ENCODE measurements around the gene SCN11A.
A peak's percentile ranks its signal among the peaks of the same experiment; 100 is the strongest.

The SCN11A gene

DNA sequence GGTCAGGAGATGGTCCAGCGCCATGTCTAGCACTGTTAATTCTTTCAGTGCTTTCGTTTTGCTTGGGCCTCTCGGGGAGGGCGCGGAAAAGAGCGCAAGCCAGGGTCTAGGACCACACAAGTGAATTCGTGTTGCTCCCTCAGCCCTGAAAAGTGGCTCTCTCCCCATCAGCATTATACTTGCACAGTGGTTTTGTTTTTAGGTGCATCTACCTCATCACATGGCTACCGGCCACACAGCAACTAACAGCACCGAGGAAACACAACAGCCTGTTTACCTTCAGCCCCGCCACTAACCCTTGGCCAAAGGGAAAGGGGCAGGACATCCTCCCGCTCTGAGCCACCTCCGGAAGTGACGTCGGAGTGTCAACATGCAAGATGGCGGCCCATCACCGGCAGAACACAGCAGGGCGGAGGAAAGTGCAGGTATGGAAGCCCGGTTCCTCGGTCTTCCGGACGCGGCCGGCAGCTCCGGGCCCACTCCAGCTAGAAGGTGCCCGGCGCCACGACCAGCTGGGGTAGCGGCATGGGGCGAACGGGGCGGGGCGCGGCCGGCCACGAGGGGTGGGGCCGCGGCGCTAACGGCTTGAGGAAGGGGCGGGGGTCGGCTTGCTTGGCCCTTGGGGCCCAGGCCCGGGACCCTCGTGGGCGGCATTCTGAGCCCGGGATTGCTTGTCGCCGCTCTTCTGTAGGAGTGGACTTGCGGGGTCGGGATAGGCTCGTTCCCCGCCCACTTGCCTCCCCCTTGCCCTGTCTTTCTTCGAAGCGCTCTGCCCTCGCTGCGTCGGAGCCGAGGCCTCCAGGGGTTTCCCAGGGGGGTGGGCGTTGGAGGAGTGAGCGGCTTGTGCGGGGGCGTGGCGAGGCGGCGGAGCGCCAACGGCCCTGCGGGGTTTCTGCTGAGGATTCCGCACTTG is at the start of gene SCN11A, which contains the start of gene WDR48:
TSS of gene SCN11A (minus strand) at position 296 of the 913 bp plus-strand sequence. CDS start 101,582 bp downstream, outside the sequence.
TSS of gene WDR48 (plus strand) at position 368 of the 913 bp plus-strand sequence. CDS start at position 378, 10 bp downstream.
- DNase-seq: peak; percentile 22 to 38

DNA sequence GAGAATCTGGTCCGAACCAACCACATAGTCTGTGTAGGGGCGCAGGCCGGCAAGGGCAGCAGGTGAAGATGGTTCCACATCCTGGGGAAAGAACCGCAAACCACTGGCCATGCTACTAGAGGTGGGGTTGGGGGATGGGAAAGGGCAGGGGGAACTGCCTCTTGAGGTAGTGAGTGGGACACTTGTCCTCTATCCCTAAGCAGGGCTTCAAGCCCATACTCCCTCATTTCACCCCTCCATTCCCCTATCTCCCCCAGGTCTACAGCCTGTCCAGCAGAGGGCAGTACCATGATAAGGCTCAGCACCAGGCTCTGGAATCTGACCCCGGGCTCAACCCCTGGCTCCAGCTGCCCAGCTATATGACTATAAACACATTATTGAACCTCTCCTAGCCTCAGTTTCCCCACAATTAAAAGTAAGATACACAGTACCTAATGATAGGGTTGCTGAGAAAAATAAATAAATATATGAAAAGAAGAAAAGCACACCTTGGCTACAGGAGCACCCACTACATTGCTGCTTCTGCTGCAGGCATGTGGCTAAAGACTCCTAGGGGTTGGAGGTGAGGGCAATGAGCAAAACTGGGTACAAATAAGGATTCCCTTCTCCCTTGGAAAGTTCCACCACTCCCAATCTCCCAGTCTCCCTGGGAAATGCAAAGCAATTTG is 49.4 kb upstream of the SCN11A start:
- no peak for DNase-seq

DNA sequence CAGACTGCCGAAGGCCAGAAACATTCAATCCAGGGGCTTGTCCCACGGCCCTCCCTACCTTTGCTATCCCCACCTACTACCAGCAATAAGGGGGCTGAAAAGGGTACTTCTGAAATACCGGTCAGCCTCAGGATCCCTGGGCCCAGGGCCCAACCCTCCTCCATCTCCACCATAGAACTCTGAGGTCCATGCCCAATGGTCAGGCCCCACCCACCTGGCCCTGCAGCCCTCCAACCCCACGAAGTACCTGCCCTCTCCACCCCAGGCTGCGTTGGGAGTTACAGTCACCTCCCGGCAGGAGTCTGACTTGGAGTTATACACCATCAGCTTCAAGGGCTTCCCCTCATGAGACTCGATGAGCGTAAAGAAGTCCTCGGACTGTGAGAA is 48.7 kb upstream of the SCN11A start:
- DNase-seq: no peak

DNA sequence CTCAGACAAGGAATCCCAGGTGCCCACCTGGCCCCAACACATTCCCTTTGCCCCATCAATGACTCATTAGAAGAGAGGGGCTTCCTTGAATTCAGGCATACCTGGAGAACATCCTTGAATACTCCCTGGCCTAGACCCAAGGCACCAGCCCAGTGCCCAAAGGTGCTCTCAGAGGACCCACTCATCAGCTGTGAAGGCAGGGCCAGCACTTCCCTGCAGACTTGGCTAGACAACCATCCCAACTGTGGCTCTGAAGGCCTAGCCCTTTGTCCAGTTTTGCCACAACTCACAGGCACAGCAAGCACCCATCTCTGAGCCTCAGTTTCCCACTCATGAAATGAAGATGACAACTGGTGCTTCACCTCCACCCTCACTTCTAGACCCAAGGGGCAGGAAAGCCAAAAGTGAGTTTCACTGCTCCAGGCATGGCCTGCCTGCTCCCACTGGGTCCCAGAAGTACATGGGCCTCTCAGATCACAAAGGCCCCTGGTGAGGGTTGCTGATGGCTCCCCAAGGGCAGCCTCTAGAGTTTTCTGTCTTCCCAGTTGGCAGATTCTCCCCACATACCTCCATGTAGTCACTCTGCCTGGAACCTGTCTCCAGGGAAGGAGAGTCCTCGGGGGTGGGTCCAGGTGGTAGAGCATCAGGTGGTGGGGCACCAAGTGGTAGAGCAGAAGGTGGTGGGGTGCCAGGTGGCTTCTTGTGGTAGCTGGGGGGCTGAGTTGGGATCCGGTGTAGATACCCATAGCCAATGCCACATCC is 48.2 kb upstream of the SCN11A start:
- DNase-seq: no peak

DNA sequence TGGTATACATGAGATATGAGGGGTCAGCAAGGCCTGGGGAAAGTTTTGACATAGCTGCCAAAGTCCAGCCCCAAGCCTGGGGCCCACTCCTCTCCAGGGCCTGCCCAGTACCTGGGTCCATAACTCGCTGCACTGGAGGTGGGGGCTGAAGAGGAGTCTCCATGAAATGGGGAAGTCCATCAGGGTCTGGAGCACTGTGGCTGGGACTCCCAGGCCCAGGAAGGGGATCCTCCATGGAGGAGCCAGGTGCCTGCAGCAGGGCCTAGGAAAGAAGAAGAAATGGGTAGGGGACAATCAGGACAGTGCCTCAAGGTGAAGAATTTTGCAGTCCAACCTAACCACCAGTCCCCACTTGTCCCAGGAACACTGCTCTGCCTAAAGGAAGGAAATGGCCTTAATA is 47.5 kb upstream of the SCN11A start:
- DNase-seq: no peak

DNA sequence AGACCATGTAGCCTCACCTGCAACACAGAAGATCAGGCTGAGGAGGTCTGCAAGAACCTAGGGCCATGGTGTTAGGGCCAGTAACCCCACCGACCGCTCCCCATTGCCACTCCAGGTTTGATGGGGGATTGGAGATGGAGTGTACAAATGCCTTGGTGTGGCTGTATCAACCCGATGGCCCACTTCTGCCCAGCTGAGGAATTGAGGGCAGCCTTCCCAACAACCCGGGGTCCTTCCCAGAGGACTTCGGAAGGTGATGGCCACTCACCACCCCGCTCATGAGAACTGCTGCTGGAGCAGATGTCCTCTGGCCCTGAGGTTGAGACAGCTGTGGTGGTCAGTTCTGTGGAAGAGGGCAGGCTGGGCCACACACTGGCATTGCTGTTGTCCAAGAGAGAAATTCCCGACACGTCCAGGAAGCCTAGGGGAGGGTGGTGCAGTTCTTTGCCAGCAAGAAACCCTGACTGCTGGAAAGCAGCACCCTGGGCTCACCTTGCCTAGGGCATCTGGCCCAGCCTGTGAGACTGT is 46.8 kb upstream of the SCN11A start:
- no peak for DNase-seq

DNA sequence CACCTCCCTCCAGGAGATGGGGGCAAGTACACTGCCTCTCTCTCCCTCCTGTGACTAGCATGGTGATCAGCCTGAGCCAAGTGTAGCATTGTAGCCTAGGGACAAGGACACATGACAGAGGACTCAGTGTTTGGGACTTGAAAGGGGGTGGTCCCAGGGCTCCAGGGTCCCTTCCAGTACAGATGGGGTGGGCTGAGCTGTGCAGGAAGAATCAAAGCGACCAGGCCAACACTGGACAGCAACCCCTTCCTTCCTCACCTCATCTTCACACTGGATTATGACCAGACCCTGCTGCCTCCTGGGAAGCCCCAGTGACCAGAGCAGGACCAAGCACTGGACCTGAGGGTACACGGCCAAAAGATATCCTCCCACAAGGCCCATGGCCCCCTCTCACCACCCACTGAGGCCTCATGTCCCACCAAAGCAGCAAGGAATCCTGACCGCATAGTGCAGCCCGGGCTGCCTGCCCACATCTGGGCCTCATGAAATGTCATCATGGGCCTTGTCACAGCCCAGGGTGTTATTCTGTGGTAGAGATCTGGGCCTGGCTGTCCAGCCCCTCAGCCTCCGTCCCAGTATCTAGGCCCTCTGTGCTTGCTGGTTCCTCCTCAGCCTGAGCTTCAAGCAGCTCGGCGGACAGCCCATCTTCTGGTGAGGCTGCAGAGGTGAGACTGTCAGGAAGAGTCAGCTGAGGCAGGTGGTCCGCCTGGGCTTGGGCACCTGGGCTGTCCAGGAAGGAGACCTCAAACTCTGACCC is 46.1 kb upstream of the SCN11A start:
- no peak for DNase-seq

DNA sequence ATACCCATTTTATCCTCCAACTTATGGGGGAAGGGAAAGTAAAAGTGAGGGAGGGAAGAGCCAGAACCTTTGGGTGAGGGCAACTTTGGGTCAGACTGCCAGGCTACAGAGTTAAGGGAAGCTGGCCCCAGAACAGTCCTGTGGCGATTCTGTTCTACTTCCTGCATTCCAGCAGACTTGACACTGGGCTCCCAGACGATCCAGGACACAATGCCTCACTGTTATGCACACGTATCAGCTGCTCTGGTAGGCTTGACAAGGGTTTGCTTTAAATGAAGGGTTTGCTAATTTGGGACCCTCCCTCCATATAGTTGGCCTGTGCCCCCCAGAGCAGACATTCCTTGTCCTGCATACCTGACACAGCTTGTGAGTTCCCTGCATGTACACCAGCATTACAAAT is 45.0 kb upstream of the SCN11A start:
- DNase-seq: no peak

DNA sequence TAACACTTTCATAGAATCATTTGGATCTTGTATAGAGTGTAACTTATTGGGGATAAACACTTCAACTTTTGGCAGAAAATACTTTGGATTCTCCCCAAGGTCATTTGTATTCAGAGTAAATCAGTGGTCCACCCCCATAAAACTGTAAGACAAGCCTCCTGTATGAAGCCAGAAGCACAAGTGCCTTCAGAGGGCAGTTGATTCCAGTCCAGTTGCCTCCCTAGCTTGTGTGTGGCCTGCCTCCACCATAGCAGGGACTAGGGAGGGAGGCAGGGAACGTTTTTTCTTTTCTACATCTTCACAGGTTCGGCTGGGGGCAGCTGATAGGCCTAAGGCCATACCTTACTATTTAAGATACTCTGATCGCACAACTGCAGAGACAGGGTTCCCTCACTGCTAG is 44.0 kb upstream of the SCN11A start:
- no peak for DNase-seq

DNA sequence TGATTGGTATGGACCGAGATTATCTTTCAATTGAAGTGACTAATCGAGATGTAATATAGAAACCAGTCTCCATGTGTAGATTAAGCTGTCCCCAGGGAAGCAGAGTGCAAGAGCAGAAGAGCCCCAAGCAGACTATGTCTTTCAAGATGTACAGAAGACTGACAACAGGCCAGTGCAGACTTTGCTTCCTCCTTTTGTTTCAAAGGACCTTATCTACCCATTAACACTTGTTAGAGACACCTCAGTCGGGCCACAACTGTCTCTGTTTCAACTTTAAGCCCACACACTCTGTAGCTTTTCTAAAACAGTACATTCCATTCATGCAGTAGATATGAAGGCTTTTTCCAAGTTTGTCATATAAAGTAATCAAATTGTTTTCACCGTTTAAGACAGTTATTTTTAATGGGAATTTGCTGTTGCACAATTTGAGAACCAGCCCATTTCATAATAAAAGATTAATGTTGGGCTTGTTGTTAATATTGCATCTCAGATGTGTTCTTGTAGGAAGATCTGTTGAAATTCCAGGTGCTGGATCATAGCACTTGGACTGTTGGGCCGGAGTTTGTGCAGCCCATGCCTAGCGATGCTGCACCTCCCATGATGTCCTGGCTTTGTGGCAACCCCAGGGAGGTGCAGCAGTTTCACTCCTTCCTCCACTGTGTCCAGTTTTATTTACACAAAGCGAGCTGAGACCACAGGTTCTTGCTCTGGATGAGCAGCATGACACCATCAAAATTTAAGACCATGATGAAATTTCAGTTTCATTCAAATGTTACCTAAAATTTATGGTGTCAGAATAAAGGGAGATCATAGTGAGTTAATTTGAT is 43.3 kb upstream of the SCN11A start:
- DNase-seq: no peak

DNA sequence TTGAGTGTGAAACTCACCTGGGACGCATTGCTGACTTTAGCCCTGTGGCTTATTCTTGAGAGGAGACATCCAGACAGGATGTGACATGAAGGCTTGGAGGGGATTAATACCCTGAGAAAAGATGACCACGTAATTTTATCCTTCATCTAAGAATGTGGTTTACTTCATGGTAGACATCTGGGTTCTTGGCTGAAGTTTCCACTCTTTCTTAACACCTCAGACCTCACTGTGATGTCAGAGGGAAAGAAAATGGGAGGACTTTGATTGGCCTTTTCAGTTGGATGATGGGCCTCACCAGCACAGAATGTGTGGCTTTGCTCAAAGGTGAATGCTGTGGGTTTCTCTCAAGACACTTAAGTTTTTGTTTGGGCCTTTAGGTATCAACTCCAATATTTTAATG is 39.2 kb upstream of the SCN11A start:
- DNase-seq: no peak

DNA sequence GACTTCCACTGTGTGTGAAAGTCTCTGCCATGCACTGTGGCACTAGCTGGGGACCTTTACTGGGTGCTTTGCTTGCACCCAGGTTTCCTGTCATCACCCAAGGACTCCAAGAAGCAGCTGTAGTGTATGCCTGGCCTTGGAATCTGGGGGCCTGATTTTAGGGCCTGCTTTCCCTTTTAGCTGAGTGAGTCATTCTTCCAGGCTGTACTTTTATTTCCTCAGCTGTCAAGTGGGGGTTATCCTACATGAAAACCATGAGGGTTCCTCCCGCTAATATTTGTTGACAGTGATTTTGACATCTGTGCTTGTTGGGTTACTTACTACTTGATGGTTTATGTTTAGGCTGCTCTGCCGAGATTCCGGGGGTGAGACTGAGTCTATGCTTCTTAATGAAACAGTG is 37.1 kb upstream of the SCN11A start:
- no peak for DNase-seq

DNA sequence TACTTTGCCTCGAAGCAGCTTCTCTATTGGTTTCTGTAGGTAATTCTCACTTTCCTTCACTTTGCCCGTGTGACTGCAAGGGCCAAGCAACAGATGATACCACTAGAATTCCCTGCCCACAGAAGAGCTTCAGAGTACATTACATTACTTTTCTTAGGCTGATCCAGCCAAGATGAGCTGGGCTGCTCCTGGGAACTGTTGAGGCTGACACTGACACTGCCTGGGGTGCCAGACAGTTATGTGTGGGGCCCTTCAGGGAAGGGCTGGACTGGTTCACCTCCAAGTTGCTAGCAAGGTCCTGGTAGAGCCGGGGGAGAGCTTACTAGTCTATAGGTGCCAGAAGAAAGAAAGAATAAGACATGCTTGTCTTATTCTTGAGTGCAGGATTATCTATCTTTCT is 36.7 kb upstream of the SCN11A start:
- no peak for DNase-seq

DNA sequence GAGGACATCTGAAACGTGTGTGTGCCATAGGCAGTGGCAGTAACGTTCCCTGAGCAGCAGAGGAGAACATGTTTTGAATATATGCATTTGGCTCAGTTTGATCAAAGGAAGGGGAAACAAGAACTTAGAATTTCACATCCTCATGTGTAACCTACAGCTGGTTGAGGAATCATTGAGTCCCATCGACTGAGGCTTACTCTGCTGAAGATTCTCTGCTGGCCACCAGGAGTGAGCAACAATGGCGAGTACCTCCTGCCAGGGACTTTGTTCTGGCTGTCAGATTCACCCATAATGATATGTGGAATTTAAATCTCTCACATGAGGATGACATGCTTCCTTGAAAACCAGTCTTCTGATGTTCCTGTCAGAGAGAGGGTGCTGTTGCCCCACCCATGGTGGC is 34.4 kb upstream of the SCN11A start:
- DNase-seq: no peak

DNA sequence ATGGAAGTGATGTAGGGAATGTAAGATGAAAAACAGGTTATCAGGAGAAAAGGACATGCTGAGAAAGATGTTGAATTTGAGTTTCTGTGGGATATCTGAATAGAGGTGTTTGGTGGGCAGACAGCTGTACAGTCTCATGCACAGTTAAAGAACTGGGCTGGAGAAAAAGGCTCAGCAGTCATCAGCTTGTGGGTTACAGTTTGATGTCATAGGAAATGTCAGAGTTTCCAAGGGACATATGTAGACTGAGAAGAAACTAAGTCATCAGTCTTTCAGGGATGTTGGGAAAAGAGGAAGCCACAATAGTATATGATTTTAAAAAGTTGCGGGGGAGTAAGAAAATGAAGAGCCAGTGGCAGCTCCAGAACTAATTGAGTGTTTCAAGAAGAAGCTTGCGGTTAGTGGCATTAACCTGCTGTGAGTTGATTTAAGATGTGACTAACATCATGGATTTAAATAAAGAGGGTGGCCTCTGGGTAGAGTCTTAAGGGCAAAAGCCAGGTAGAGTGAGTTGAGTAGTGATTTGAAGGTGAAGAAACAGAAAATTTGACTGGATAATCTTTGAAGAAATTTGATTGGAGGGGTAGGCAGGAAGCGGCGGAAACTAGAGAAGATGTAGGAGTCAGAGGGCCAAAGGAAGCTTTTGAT is 31.0 kb upstream of the SCN11A start:
- no peak for DNase-seq

DNA sequence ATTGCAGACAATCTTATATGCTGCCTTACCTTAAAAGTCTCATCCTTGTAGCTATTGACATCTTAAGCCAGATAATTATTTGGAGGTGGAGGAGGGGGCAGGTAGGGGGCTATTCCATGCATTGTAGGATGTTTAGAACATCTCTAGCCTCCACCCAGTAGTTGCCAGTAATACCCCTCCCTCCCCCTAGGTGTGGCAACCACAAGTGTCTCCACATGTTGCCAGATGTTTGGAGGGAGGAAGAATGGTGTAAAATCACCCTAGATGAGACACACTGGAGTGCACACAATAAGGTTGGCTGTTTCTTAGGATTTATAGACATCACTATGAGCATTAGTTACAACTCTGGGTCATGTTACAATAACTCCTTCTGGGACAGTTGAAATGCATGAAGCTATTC is 28.3 kb upstream of the SCN11A start:
- DNase-seq: no peak

DNA sequence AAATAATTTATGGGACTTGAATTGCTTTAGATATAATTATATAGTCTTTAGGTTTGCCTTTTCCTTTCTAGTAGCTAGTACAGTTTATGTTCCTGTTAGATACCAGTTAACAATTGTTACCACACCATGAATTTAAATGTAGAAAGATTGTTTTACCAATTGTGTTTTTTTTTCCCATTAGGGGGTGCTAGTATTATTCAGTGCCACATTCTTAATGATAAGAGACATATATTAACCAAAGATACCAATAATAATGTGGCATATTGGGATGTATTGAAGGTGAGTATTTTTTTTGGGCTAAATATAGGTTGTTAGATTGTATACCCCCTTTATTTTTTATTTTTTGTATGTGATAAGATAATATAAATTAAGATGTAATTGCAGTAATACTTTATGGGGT is 27.8 kb upstream of the SCN11A start:
- no peak for DNase-seq

DNA sequence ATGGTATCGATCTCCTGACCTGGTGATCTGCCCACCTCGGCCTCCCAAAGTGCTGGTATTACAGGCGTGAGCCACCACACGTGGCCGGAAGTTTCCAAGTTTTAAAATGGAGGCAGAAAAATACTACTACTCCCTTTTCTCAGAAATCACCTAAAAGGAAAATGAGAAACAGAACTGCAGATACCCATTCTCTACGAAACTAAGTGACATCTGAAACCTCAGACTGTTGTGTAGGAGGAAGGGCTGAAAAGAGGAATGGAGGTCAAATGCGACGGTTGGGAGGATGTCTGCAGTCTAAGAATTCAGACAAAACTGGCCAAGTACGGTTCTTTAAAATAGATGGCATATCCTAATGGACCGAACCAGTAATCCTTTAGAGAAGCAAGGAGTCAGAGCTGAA is 24.2 kb upstream of the SCN11A start:
- DNase-seq: no peak

DNA sequence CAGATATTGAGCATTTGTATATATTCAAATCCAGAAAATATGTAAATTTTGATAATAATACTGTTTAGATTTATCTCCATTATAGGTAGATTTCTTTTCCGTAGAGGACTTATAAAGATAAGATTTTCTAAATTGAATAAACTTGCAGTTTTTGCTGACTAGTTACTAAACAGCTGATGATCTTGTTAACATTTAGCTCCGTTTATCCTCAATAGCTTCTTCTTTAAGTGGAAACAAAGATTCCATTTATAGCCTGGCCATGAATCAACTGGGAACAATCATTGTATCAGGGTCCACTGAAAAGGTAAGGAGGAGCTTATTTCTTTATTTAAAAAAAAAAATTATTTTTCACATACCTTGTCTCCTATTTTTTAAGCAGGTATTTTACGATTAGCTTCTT is 16.8 kb upstream of the SCN11A start:
- no peak for DNase-seq

DNA sequence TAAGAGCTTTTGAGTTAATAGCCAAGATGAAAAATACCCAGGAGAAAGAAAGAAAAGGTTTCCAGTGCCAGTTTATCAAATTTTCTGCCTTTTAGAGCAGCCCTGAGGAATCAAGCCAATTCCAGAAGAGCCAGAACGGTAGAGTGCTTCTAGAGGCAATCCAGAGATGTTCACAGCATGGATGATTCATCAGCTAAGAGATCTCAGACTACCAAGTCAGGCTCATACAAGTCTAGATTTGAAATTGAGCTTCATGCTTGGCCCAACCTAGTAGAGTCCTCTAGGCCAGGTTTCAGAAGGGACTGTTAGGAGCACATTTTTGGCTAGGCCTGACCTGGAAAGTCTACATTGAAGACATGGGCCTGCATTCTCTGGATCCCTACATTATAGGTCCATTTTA is 15.5 kb upstream of the SCN11A start:
- DNase-seq: no peak

DNA sequence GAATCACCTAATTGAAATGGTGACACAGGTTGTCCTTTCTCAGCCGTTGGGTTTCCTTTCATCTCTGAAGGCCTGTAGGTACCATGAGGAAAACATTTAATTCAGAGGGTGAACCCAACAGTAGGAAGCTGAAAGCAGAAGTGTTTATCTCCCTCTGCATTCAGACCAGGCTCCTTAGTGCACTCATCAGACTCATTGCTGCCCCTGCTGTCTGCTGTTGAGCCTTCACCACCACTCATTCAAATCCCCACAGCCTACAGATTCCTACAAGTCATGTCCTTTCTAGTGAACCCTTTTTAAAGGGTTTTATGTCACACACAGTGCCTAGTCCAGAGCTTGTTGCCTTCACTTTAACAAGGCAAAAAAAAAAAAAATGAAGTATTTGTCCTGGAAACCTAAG is 13.5 kb upstream of the SCN11A start:
- no peak for DNase-seq
